Osteoblast (primary cell): ENCODE measurements around the gene SREK1. TPM values are rescaled to one million over a fixed set of nuclear protein-coding genes. Genes with fewer than 3 reads are reported as not detected.
"Not testable (repeated sequence)": the region's sequence is repeated elsewhere in the genome, so short reads cannot be mapped to it uniquely, and the experiment has no call there.

Source experiments
- DNase-seq: peaks from one replicate; pipeline ENCODE4 v3.0.0; 2011; ENCODE audit warnings: low spot score, mixed read lengths; ENCODE audit not compliant: insufficient read length; ENCODE audit errors: missing footprints
- H2AFZ ChIP-seq: 2 replicates; pipeline ENCODE4 v1.6.0; 2011; ENCODE audit warnings: mild to moderate bottlenecking, low read length
- H3K27ac ChIP-seq: 2 replicates; pipeline ENCODE4 v1.5.1; 2011; ENCODE audit warnings: mild to moderate bottlenecking, low read depth, low read length, moderate library complexity
- H3K27me3 ChIP-seq: 2 replicates; pipeline ENCODE4 v1.6.0; 2012; ENCODE audit warnings: mild to moderate bottlenecking, control low read depth, inconsistent platforms, low read length, moderate library complexity; ENCODE audit not compliant: insufficient read depth
- H3K36me3 ChIP-seq: 2 replicates; pipeline ENCODE4 v1.5.1; 2011; ENCODE audit warnings: mild to moderate bottlenecking, low read length, control low read depth, moderate library complexity; ENCODE audit not compliant: insufficient read depth
- H3K4me1 ChIP-seq: 2 replicates; pipeline ENCODE4 v1.5.1; 2011; ENCODE audit warnings: mild to moderate bottlenecking, low read length, control low read depth, moderate library complexity; ENCODE audit not compliant: insufficient read depth
- H3K4me2 ChIP-seq: 2 replicates; pipeline ENCODE4 v1.6.0; 2011; ENCODE audit warnings: mild to moderate bottlenecking, low read length; ENCODE audit not compliant: insufficient read depth
- H3K4me3 ChIP-seq: fragments of 200-600 bp; sonication (generic); 3 replicates; pipeline ENCODE4 v1.5.1; 2012; ENCODE audit warnings: mild to moderate bottlenecking, low read length, inconsistent platforms; ENCODE audit not compliant: insufficient read depth
- H3K79me2 ChIP-seq: 2 replicates; pipeline ENCODE4 v1.6.0; 2012; ENCODE audit warnings: mild to moderate bottlenecking, low read length, control low read depth, inconsistent platforms; ENCODE audit not compliant: insufficient read depth
- H3K9me3 ChIP-seq: 2 replicates; pipeline ENCODE4 v1.5.1; 2011; ENCODE audit warnings: low read depth, low read length, control low read depth
- H4K20me1 ChIP-seq: 2 replicates; pipeline ENCODE4 v1.6.0; 2012; ENCODE audit warnings: mild to moderate bottlenecking, low read length, control low read depth; ENCODE audit not compliant: insufficient read depth
- total RNA-seq: library from RNA; depleted of rRNA; stranded (reverse); fragments of >200 nt; gene quantifications from 2 replicates; pipeline ENCODE4 v1.2.3, GENCODE V29; 2012
- TF ChIP-seq, protein P1 (sequence below): IDR thresholded peaks from 2 replicates; pipeline ENCODE4 v1.5.1; 2011; ENCODE audit warnings: mild to moderate bottlenecking, low read depth, low read length, moderate library complexity; ENCODE audit errors: extremely low read depth

Gene SREK1
- total RNA-seq, 1 donor: 86.5 TPM

DNA sequence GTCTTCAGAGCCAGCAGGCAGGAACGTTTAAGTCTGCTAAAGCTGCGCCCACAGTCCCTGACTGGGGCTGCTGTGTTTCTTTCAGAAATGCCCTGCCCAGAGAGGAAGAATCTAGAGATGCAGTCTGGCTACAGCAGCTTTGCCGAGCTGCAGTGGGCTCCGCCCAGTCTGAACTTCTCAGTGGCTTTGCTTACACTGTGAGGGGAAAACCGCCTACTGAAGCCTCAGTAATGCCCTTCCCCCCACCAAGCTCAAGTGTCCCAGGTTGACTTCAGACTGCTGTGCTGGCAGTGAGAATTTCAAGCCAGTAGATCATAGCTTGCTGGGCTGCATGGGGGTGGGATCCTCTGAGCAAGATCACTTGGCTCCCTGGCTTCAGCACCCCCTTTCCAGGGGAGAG lies 78.4 kb downstream of the SREK1 start:
- no peak for DNase-seq

DNA sequence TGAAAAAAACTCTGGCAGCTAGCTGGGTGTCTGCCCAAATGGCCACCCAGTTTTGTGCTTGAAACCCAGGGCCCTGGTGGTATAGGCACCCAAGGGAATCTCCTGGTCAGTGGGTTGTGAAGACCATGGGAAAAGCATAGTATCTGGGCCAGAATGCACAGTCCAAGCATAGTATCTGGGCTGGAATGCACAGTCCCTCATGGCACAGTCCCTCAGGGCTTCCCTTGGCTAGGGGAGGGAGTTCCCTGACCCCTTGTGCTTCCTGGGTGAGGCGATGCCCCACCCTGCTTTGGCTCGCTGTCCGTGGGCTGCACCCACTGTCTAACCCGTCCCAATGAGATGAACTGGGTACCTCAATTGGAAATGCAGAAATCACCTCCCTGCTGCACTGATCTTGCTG lies 78.8 kb downstream of the SREK1 start:
- not testable (repeated sequence) for DNase-seq, H3K9me3 ChIP-seq, H3K4me3 ChIP-seq, H3K36me3 ChIP-seq, H3K4me2 ChIP-seq, H4K20me1 ChIP-seq, H3K27ac ChIP-seq, H3K79me2 ChIP-seq, H2AFZ ChIP-seq, H3K27me3 ChIP-seq, H3K4me1 ChIP-seq

More for the DNA sequence above, 78.4 kb downstream of the SREK1 start:
- H3K4me2 ChIP-seq: no peak overlapping the region
- no peak overlapping the region for H2AFZ ChIP-seq
- H3K9me3 ChIP-seq: no peaks in the 10 kb centered on the region
- no peaks in the 10 kb centered on the region for H3K79me2 ChIP-seq
- no peaks in the 10 kb centered on the region for H3K27me3 ChIP-seq
- H3K36me3 ChIP-seq: no peaks in the 10 kb centered on the region
- H3K27ac ChIP-seq: no peak overlapping the region
- no peaks in the 10 kb centered on the region for H3K4me1 ChIP-seq
- no peak overlapping the region for H3K4me3 ChIP-seq
- H4K20me1 ChIP-seq: no peaks in the 10 kb centered on the region
- TF ChIP-seq, protein P1, sequence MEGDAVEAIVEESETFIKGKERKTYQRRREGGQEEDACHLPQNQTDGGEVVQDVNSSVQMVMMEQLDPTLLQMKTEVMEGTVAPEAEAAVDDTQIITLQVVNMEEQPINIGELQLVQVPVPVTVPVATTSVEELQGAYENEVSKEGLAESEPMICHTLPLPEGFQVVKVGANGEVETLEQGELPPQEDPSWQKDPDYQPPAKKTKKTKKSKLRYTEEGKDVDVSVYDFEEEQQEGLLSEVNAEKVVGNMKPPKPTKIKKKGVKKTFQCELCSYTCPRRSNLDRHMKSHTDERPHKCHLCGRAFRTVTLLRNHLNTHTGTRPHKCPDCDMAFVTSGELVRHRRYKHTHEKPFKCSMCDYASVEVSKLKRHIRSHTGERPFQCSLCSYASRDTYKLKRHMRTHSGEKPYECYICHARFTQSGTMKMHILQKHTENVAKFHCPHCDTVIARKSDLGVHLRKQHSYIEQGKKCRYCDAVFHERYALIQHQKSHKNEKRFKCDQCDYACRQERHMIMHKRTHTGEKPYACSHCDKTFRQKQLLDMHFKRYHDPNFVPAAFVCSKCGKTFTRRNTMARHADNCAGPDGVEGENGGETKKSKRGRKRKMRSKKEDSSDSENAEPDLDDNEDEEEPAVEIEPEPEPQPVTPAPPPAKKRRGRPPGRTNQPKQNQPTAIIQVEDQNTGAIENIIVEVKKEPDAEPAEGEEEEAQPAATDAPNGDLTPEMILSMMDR: no peak

DNA sequence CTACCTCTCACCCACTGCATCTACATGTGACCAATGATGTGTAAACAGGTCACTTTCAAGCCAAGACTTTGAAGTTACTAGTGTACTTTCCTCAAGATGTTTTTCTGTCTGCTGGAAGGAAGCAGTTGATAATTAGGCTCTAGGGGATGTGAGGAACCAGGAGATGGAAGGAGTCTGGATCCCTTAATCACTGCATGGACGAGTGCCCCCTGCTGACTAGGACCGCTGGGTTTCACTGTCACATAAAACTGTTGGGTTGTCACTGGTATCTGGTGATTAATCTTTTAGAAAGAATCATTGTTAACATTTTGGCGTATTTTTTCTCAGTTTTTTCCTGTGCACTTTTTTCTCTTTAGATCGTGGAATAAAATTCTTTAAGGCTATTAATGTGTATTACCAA lies 79.5 kb downstream of the SREK1 start:
- H3K27ac ChIP-seq: no peak overlapping the region
- H3K9me3 ChIP-seq: no peaks in the 10 kb centered on the region
- no peak overlapping the region for H2AFZ ChIP-seq
- H3K27me3 ChIP-seq: no peaks in the 10 kb centered on the region
- DNase-seq: no peak
- no peaks in the 10 kb centered on the region for H4K20me1 ChIP-seq
- H3K79me2 ChIP-seq: no peaks in the 10 kb centered on the region
- no peaks in the 10 kb centered on the region for H3K36me3 ChIP-seq
- TF ChIP-seq, protein P1: peak; percentile 53
- H3K4me2 ChIP-seq: no peak overlapping the region
- H3K4me3 ChIP-seq: no peak overlapping the region
- H3K4me1 ChIP-seq: no peaks in the 10 kb centered on the region

DNA sequence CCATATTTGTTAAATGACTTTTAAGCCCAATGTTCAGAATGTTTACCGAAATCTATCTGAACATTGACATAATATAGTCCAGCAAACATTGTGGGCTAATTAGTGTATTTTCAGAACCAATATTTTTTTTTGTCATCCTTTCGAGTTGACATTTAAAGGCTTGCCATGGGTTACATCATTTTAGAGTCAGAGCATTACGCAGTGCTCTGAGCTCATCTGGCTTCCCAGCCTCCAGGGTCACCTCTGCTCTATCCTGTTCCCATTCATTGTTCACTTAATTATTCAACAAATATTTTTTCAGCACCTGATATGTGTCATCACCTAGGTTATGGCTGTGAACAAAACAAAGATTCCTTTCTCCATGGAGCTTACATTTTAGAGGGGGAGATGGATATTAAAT lies 80.2 kb downstream of the SREK1 start:
- Histone ChIP-seq H3K27ac (no peak overlapping the region), H3K36me3 (no peaks in the 10 kb centered on the region), H2AFZ (no peak overlapping the region), H3K4me3 (no peak overlapping the region), H3K79me2 (no peaks in the 10 kb centered on the region), H3K4me2 (no peak overlapping the region), H4K20me1 (no peaks in the 10 kb centered on the region), H3K9me3 (no peaks in the 10 kb centered on the region), H3K27me3 (no peaks in the 10 kb centered on the region), H3K4me1 (no peaks in the 10 kb centered on the region)
- TF ChIP-seq, protein P1: no peak
- no peak for DNase-seq
